ENCODE data around the gene APOL2. TPM values are rescaled to one million over a fixed set of nuclear protein-coding genes. Genes with fewer than 3 reads are reported as not detected.

Gene APOL2
- total RNA-seq, 1 experiment from 2014 or later = 43.4 TPM

GRCh38 chr22:36180038-36180880 lies 59.1 kb downstream of the APOL2 start:
- no peaks in the 10 kb centered on the region for H3K27me3 ChIP-seq
- no peak overlapping the region for H3K4me3 ChIP-seq
- no peaks in the 10 kb centered on the region for H3K36me3 ChIP-seq
- no peaks in the 10 kb centered on the region for H3K9me3 ChIP-seq
- DNase-seq = peak; percentile 59

- no peaks in the 10 kb centered on the region for H3K36me3 ChIP-seq
Observed at GRCh38 chr22:36177160-36177559, 62.2 kb downstream of the APOL2 start.

More at GRCh38 chr22:36177160-36177559, 62.2 kb downstream of the APOL2 start:
- Histone ChIP-seq H3K9me3 (no peaks in the 10 kb centered on the region), H3K4me3 (no peak overlapping the region), H3K27me3 (no peaks in the 10 kb centered on the region)
- DNase-seq = no peak

Other genes starting within 250 kb of the APOL2 start
- gene RBFOX2, start 210.7 kb downstream of the APOL2 start, total RNA-seq (2014; rRNA removed; shearing (Covaris generic); ENCODE audit: low replicate concordance) = 64.2 and 65.6 TPM in 2 replicates
- gene APOL3, start 78.8 kb downstream of the APOL2 start, total RNA-seq (2014; rRNA removed; shearing (Covaris generic); ENCODE audit: low replicate concordance) = 11.8 and 17.6 TPM in 2 replicates
- gene APOL4, start 37.7 kb downstream of the APOL2 start, total RNA-seq (2014; rRNA removed; shearing (Covaris generic); ENCODE audit: low replicate concordance) = not detected in 2 replicates
- 0.49 and 2.4 TPM in 2 replicates for gene APOL1, start 13.6 kb upstream of the APOL2 start, total RNA-seq (2014; rRNA removed; shearing (Covaris generic); ENCODE audit: low replicate concordance)
- gene MYH9, start 148.4 kb upstream of the APOL2 start, total RNA-seq (2014; rRNA removed; shearing (Covaris generic); ENCODE audit: low replicate concordance) = 323 and 380 TPM in 2 replicates
- 64.6 and 123 TPM in 2 replicates for gene TXN2, start 242.1 kb upstream of the APOL2 start, total RNA-seq (2014; rRNA removed; shearing (Covaris generic); ENCODE audit: low replicate concordance)